H1 (cell line): ENCODE measurements around the gene ULBP1.
"Not testable (repeated sequence)": the region's sequence is repeated elsewhere in the genome, so short reads cannot be mapped to it uniquely, and the experiment has no call there.

ENCODE experiments used
- ATF3 ChIP-seq: IDR thresholded peaks from 2 replicates; pipeline ENCODE4 v1.6.1; 2011; ENCODE audit warnings: low read depth, mild to moderate bottlenecking, low read length; ENCODE audit not compliant: insufficient read depth
- CTCF ChIP-seq, 3 experiments: IDR thresholded peaks; 1 replicate in 2 of 3; 2 replicates in 1 of 3; pipeline versions ENCODE4 v1.5.1 to v1.6.1; 2011; ENCODE audit warnings: low read length in 3 of 3, mild to moderate bottlenecking in 3 of 3, inconsistent platforms in 2 of 3, low read depth in 1 of 3, moderate library complexity in 1 of 3; ENCODE audit not compliant: insufficient read depth in 1 of 3; ENCODE audit errors: control extremely low read depth in 1 of 3
- EZH2 ChIP-seq: fragments of 200-600 bp; sonication (generic); IDR thresholded peaks from 2 replicates; pipeline ENCODE4 v1.7.1; 2012; ENCODE audit warnings: low read depth, mild to moderate bottlenecking, moderate library complexity, low read length, inconsistent platforms; ENCODE audit not compliant: severe bottlenecking
- FOSL1 ChIP-seq: IDR thresholded peaks from 2 replicates; pipeline ENCODE4 v1.6.1; 2011; ENCODE audit warnings: mild to moderate bottlenecking, low read depth, low read length, moderate library complexity; ENCODE audit not compliant: insufficient read depth
- GTF2F1 ChIP-seq: IDR thresholded peaks from 2 replicates; pipeline ENCODE4 v1.6.1; 2012; ENCODE audit warnings: low read depth, low read length, improper control_type of control experiment, borderline replicate concordance
- KDM1A ChIP-seq: fragments of 200-600, 300-600 bp; sonication (generic); IDR thresholded peaks from 2 replicates; pipeline ENCODE4 v1.7.1; 2016; ENCODE audit warnings: mild to moderate bottlenecking, low read length, borderline replicate concordance
- KDM4A ChIP-seq: IDR thresholded peaks from one replicate; pipeline ENCODE4 v1.7.1; 2012; ENCODE audit warnings: low read depth, mild to moderate bottlenecking, moderate library complexity, low read length, inconsistent platforms; ENCODE audit not compliant: severe bottlenecking
- MAX ChIP-seq: IDR thresholded peaks from 2 replicates; pipeline ENCODE4 v1.6.1; 2012; ENCODE audit warnings: inconsistent platforms
- POLR2A ChIP-seq, 2 experiments: IDR thresholded peaks; 1 replicate in 1 of 2; 2 replicates in 1 of 2; pipeline ENCODE4 v1.6.1; 2011; ENCODE audit warnings: low read depth in 2 of 2, low read length in 2 of 2, mild to moderate bottlenecking in 2 of 2; ENCODE audit errors: control extremely low read depth in 1 of 2
- POLR2AphosphoS5 ChIP-seq: IDR thresholded peaks from 2 replicates; pipeline ENCODE4 v1.6.1; 2011; ENCODE audit warnings: low read depth, low read length
- RXRA ChIP-seq: IDR thresholded peaks from 2 replicates; pipeline ENCODE4 v1.6.1; 2011; ENCODE audit warnings: low read depth, mild to moderate bottlenecking, low read length, moderate library complexity; ENCODE audit not compliant: insufficient read depth
- SIN3A ChIP-seq, 2 experiments: IDR thresholded peaks in 1 of 2; conservative IDR thresholded peaks in 1 of 2; 2 replicates each; pipeline ENCODE4 v1.6.1; 2011 to 2012; ENCODE audit warnings: low read length in 2 of 2, improper control_type of control experiment in 1 of 2, low read depth in 1 of 2, mild to moderate bottlenecking in 1 of 2
- SP1 ChIP-seq: IDR thresholded peaks from 2 replicates; pipeline ENCODE4 v1.6.1; 2011; ENCODE audit warnings: low read depth, low read length
- SP4 ChIP-seq: IDR thresholded peaks from 2 replicates; pipeline ENCODE4 v1.6.1; 2012; ENCODE audit warnings: low read length, inconsistent platforms

GRCh38 chr6:150003599-150003998 lies 39.9 kb downstream of the ULBP1 start:
- not testable (repeated sequence) for TF ChIP-seq FOSL1; CTCF (IDR thresholded peaks at IDR 0.05; ENCODE audit: control extremely low read depth in 1 of 3, insufficient read depth in 1 of 3, low read depth in 1 of 3, low read length in 3 of 3); EZH2; POLR2A (IDR thresholded peaks at IDR 0.05; ENCODE audit: control extremely low read depth in 1 of 2, low read depth in 2 of 2, low read length in 2 of 2); SP4; POLR2AphosphoS5; GTF2F1; RXRA; SP1; SIN3A (conservative IDR thresholded peaks at IDR 0.05 in 1 of 2, IDR thresholded peaks at IDR 0.05 in 1 of 2; ENCODE audit: low read depth in 1 of 2, low read length in 2 of 2); KDM4A; MAX; KDM1A; ATF3
